H1 (cell line): ENCODE results near the gene SLC12A7.

Experiments
- CHD2 ChIP-seq: IDR thresholded peaks from 2 replicates; pipeline ENCODE4 v1.6.1; 2012; ENCODE audit warnings: low read length, improper control_type of control experiment
- CTCF ChIP-seq, 3 experiments: IDR thresholded peaks; 1 replicate in 2 of 3; 2 replicates in 1 of 3; pipeline versions ENCODE4 v1.5.1 to v1.6.1; 2011; ENCODE audit warnings: low read length in 3 of 3, mild to moderate bottlenecking in 3 of 3, inconsistent platforms in 2 of 3, low read depth in 1 of 3, moderate library complexity in 1 of 3; ENCODE audit not compliant: insufficient read depth in 1 of 3; ENCODE audit errors: control extremely low read depth in 1 of 3
- HDAC2 ChIP-seq, 2 experiments: fragments of 300-600 bp in 1 of 2; sonication (generic) in 1 of 2; IDR thresholded peaks; 2 replicates each; pipeline ENCODE4 v1.6.1; 2011 to 2012; ENCODE audit warnings: low read depth in 2 of 2, low read length in 2 of 2, mild to moderate bottlenecking in 2 of 2, moderate library complexity in 2 of 2, borderline replicate concordance in 1 of 2, inconsistent platforms in 1 of 2
- MAFK ChIP-seq: IDR thresholded peaks from 2 replicates; pipeline ENCODE4 v1.6.1; 2012; ENCODE audit warnings: low read depth, mild to moderate bottlenecking, improper control_type of control experiment, low read length
- MAX ChIP-seq: IDR thresholded peaks from 2 replicates; pipeline ENCODE4 v1.6.1; 2012; ENCODE audit warnings: inconsistent platforms
- POLR2A ChIP-seq, 2 experiments: IDR thresholded peaks; 1 replicate in 1 of 2; 2 replicates in 1 of 2; pipeline ENCODE4 v1.6.1; 2011; ENCODE audit warnings: low read depth in 2 of 2, low read length in 2 of 2, mild to moderate bottlenecking in 2 of 2; ENCODE audit errors: control extremely low read depth in 1 of 2
- POLR2AphosphoS5 ChIP-seq: IDR thresholded peaks from 2 replicates; pipeline ENCODE4 v1.6.1; 2011; ENCODE audit warnings: low read depth, low read length
- TF ChIP-seq, protein P1 (sequence below): IDR thresholded peaks from 2 replicates; pipeline ENCODE4 v1.6.1; 2012; ENCODE audit warnings: inconsistent platforms

DNA sequence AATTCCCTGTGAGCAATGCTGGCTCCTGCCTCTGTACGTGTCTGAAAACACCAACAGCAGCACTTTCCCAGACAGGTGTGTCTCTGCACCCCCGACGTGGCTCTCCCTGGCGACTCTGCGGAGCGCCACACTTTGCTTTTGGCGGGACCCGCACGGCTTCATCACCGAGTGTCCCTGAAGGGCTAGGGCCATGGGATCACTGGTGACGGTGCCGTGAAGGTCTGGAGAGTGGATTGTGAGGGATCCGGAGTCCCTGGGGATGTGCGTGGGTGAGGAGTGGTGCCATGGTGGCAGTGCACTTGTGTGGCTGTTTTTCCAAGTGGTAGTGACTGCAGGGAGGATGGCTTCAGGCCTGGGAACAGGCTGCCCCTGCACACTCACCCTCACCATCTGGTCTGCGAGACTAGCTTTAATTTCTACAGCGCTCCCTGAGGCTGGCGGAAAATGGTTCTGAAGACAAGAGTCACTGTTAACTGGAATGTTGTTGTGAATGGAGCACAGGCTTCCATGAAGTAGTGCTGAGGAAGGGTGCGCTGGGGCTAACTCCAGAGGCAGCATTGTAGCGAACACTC lies 100.0 kb downstream of the SLC12A7 start:
- TF ChIP-seq CTCF (IDR thresholded peaks at IDR 0.05; ENCODE audit: control extremely low read depth in 1 of 3, insufficient read depth in 1 of 3, low read depth in 1 of 3, low read length in 3 of 3): no peak
- no peak for TF ChIP-seq POLR2A (IDR thresholded peaks at IDR 0.05; ENCODE audit: control extremely low read depth in 1 of 2, low read depth in 2 of 2, low read length in 2 of 2)
- TF ChIP-seq MAX: no peak
- TF ChIP-seq CHD2: no peak
- TF ChIP-seq MAFK: no peak
- TF ChIP-seq POLR2AphosphoS5: no peak
- no peak for TF ChIP-seq HDAC2 (IDR thresholded peaks at IDR 0.05; ENCODE audit: borderline replicate concordance in 1 of 2, low read depth in 2 of 2, low read length in 2 of 2)
- TF ChIP-seq, protein P1, sequence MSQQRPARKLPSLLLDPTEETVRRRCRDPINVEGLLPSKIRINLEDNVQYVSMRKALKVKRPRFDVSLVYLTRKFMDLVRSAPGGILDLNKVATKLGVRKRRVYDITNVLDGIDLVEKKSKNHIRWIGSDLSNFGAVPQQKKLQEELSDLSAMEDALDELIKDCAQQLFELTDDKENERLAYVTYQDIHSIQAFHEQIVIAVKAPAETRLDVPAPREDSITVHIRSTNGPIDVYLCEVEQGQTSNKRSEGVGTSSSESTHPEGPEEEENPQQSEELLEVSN: no peak
